HG02763 (cell line): ENCODE data around the gene DACT2.
"Not testable (repeated sequence)": the region's sequence is repeated elsewhere in the genome, so short reads cannot be mapped to it uniquely, and the experiment has no call there.

Source experiments
- ATAC-seq: cut with Tn5 transposase; IDR thresholded peaks from one replicate; pipeline ENCODE4 v1.9.1; 2021; ENCODE audit warnings: mild to moderate bottlenecking, moderate library complexity; ENCODE audit not compliant: unreplicated experiment

The DACT2 gene

GRCh38 chr6:168285456-168285855 is 34.1 kb downstream of the DACT2 start:
- no peak for ATAC-seq

GRCh38 chr6:168284187-168284586 is 35.4 kb downstream of the DACT2 start:
- no peak for ATAC-seq

- ATAC-seq: no peak
These were observed 35.9 kb downstream of the DACT2 start for GRCh38 chr6:168283686-168284025.

- no peak for ATAC-seq
These were observed 36.4 kb downstream of the DACT2 start for GRCh38 chr6:168282985-168283685.

- ATAC-seq: no peak
These were observed 37.8 kb downstream of the DACT2 start for GRCh38 chr6:168281826-168282225.

DNA sequence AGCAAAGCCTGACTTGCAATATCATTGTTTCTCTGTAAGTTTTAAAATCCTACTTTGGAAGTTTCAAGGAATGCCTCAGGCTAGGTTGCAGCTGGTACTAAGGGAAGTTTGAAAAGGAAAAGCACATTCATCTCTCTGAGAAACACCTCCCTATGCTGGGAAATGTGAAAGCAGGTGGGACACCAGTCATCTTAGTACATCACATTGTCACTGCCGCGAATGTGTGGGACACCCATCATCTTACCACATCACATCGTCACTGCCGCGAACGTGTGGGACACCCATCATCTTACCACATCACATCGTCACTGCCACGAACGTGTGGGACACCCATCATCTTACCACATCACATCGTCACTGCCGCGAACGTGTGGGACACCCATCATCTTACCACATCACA is 38.3 kb downstream of the DACT2 start:
- not testable (repeated sequence) for ATAC-seq

DNA sequence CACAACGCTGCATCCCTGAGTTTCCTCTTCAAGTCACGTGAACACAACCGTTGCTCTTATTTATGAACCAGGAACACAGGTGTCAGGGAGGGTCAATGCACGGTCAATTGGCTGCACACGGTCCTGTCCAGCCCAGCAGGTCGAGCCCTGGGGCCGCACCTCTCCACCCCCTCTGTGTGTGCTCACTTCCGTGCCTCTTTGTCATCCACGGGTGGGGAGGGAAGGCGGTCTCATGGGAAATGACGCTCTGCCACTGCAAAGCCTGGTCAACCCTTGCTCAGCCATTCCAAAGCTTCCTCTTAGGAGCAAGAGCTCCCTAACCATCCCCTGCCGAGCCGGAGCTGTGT is 38.7 kb downstream of the DACT2 start:
- ATAC-seq: no peak

DNA sequence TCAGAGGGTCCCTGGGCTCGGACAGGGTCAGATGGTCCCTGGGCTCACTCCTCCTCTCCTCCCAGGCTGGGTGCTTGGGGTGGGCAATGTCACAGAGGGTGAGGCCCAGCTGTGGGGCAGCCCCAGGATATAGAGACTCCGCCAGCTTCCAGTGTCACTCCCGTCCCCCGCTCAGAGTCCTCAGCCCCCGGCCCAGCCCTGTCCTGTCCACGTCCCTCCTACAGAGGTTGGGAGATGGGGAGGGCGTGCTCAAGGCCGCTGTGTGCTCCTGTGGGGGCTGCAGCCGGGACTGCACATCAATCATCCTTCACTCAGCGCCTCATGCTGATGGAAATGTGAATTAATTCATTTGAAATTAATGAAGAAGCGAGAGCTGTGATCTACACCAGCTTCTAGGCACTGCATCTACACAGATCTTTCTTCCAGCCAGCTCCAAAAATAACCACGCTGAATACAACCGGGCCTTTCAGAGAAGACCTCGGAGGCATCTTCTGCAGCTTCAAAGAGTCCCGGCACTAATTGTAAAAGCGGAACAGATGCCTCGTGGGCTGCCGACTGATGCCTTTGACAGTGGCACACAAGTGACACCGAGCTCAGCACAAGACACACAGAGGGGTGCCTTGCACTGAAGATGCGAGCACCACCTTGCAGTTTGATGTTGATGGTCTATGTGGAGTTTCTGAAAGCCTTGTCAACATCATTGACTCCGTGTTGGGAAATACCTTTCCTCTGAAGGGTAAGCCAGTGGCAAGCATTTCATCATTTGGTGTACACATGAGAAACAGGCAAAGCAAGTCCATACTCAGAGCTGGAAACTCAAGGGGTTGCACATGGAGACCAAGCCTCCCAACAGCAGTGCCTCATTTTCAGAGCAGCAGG is 39.3 kb downstream of the DACT2 start:
- ATAC-seq: no peak

- ATAC-seq: no peak
These were observed 40.1 kb downstream of the DACT2 start for GRCh38 chr6:168279403-168279935.

DNA sequence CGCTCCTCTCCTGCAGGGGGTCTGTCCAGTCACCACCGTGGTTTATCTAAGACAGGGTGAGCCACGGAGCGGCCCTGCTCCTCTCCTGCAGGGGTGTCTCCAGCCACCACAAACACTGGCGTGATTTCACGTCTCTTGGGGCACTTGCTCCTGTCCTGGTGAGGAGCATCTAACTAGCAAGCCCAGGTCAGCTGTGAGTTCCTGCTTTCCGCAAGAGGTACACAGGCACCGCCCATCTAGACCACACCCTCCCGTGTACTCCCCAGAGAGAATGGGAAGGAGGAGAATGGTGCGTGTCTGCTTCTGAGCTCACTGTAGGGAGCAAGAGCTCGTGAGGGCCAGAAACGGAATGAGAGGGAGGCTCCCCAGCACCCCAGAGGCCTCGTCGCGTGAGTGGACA is 40.7 kb downstream of the DACT2 start:
- no peak for ATAC-seq

GRCh38 chr6:168277274-168277669 is 42.3 kb downstream of the DACT2 start:
- ATAC-seq: no peak

- ATAC-seq: no peak
These were observed 42.9 kb downstream of the DACT2 start for GRCh38 chr6:168276576-168277273.

GRCh38 chr6:168275168-168275567 is 44.4 kb downstream of the DACT2 start:
- ATAC-seq: no peak

GRCh38 chr6:168274037-168274952 is 45.3 kb downstream of the DACT2 start:
- ATAC-seq: no peak

- no peak for ATAC-seq
These were observed 46.0 kb downstream of the DACT2 start for GRCh38 chr6:168273441-168274036.

DNA sequence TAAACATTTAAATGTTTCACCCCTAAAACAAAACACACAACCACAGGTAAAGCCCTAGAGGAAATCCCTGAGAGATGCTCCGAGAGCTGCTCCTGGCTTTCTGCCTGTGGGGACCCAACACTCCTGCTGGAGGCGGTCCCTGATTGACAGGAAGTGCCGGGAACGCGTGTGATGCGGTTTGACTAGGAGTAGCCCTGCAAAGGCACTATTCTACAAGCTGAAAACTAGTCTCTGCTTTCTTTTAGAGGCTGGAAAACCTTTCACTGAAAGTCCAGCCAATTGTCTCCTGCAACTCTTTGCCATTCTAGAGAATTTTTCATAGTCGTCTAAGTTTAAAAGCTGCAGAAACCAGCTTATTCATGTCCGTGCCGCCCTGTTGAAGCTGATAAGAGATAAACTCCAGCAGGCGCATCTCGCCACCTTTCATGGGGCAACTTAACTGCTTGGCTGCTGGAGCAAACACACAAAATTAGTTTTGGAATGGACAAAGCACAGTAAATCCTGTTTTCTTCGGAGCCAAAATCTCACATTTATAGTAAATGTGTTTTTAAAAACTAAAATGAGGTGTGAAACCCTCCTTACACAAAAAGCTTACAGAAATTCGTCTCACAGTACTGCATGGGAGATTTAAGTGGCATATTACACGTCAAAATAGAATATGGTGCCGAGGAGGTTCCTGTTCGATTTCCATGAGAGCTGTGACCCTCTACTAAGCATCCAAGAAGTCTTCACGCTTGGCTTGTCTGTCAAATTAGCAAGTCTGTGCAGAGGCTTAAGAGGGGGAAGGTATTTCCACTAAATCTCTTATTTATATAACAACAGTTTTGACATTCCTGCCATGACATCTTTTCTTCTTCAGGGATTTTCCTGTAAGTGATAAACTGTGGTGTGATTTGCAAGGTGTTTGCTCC is 46.9 kb downstream of the DACT2 start:
- ATAC-seq: no peak

DNA sequence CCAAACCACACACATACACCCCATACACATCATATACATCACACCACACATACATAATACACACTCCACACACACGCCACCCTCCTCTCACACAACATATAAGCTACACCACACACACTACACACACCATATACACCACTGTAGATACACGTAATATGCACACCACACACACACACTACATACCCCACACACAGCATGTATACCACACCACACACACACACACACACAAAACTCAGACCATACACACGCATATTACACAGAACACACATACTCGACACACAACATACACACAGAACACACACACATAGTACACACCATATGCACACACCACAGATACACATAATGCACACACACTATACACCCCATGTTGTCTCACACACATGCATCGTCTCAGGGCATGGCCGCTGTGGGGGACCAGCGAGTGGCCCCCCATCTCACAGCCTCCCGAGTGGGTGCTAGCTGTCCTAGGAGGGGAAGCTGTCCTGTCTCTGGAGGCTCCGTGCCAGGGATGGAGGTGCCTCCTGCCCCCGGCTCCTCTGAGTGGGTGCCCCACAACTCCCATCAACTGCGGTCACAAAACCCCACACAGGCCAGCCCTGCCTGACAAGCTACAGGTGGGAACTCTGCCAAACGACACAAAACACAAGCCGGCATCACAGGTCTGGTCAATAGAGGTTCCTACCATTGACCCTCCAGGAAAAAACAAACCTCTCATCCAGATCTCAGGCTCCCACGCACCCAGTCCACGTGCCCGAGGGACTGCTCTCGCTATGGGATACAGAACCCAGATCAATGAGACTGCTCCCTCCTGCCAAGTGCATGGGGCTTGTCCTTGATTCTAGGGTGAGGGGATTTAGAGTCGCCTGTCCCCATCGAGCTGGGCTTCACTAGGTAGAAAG is 49.1 kb downstream of the DACT2 start:
- ATAC-seq: no peak
